Tibial nerve (tissue), 4 donors: Measurements from ENCODE around the gene TTC28.

Experiments used
- EP300 ChIP-seq, 2 donors: sonication (generic); formaldehyde crosslinking; IDR thresholded peaks; one replicate each; pipeline ENCODE4 v1.6.1; 2017; ENCODE audit warnings: antibody characterized with exemption in 2 of 2, mild to moderate bottlenecking in 1 of 2
- POLR2A ChIP-seq, 2 donors: fragments of 450-650 bp; IDR thresholded peaks; one replicate each; pipeline ENCODE4 v1.6.1; 2017; ENCODE audit warnings: antibody characterized with exemption in 2 of 2, mild to moderate bottlenecking in 2 of 2, moderate library complexity in 2 of 2
- TF ChIP-seq, protein P1 (sequence below), 5 experiments: fragments of 200-600 bp in 3 of 5; fragments of 450-650 bp in 2 of 5; sonication (generic) in 3 of 5; IDR thresholded peaks; one replicate each; pipeline ENCODE4 v1.5.1; 2016 to 2019; ENCODE audit warnings: antibody characterized with exemption in 5 of 5, mild to moderate bottlenecking in 3 of 5, moderate library complexity in 2 of 5

DNA sequence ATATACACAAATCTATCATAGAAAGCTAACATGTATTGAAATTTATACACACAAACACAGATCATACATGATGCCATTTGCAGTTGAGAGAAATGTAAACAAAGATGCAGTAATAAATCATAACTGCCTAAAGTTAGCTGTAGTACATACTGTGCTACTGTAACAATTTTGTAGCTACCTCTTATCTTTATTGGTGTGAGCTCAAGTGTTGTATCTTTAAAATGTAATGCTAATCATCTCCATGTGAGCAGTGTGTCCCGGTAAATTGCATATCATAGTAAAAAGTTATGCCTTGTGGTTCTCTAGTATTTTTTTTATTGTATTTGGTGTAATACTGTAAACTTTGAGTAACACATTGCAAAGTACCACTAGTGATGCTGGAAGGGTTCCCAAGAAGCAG lies 743.7 kb downstream of the TTC28 start:
- TF ChIP-seq, protein P1, sequence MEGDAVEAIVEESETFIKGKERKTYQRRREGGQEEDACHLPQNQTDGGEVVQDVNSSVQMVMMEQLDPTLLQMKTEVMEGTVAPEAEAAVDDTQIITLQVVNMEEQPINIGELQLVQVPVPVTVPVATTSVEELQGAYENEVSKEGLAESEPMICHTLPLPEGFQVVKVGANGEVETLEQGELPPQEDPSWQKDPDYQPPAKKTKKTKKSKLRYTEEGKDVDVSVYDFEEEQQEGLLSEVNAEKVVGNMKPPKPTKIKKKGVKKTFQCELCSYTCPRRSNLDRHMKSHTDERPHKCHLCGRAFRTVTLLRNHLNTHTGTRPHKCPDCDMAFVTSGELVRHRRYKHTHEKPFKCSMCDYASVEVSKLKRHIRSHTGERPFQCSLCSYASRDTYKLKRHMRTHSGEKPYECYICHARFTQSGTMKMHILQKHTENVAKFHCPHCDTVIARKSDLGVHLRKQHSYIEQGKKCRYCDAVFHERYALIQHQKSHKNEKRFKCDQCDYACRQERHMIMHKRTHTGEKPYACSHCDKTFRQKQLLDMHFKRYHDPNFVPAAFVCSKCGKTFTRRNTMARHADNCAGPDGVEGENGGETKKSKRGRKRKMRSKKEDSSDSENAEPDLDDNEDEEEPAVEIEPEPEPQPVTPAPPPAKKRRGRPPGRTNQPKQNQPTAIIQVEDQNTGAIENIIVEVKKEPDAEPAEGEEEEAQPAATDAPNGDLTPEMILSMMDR (IDR thresholded peaks at IDR 0.05): no peak
- no peak for TF ChIP-seq POLR2A (IDR thresholded peaks at IDR 0.05)
- no peak for TF ChIP-seq EP300 (IDR thresholded peaks at IDR 0.05)
